HCT116 (cell line): Measurements from ENCODE around the gene TNS3.

Source experiments
- EZH2 ChIP-seq: fragments of 200-600 bp; sonication (generic); IDR thresholded peaks from 2 replicates; pipeline ENCODE4 v1.6.1; 2017; ENCODE audit warnings: antibody characterized with exemption, mixed run types
- EZH2phosphoT487 ChIP-seq: fragments of 200-600 bp; IDR thresholded peaks from 2 replicates; pipeline ENCODE4 v1.6.1; 2018; ENCODE audit warnings: antibody characterized with exemption, borderline replicate concordance
- FOSL1 ChIP-seq: IDR thresholded peaks from 2 replicates; pipeline ENCODE4 v1.6.1; 2012; ENCODE audit warnings: low read depth
- JUND ChIP-seq: IDR thresholded peaks from 2 replicates; pipeline ENCODE4 v1.6.1; 2012
- POLR2A ChIP-seq: IDR thresholded peaks from 2 replicates; pipeline ENCODE4 v1.7.0; 2011; ENCODE audit warnings: borderline replicate concordance; ENCODE audit not compliant: insufficient read depth, insufficient read length; ENCODE audit errors: extremely low read depth
- POLR2AphosphoS5 ChIP-seq: IDR thresholded peaks from 2 replicates; pipeline ENCODE4 v1.6.1; 2011; ENCODE audit warnings: mild to moderate bottlenecking, low read depth, low read length, moderate library complexity
- TCF7L2 ChIP-seq: IDR thresholded peaks from 2 replicates; pipeline ENCODE4 v1.7.0; 2011; ENCODE audit warnings: borderline replicate concordance, inconsistent platforms; ENCODE audit not compliant: insufficient read depth, insufficient read length; ENCODE audit errors: extremely low read depth
- ZFX ChIP-seq: fragments of 450-650 bp; IDR thresholded peaks from 2 replicates; pipeline ENCODE4 v1.6.1; 2017
- TF ChIP-seq, protein P1 (sequence below), 3 experiments: fragments of 200-600 bp in 1 of 3; sonication (generic) in 1 of 3; IDR thresholded peaks in 2 of 3; conservative IDR thresholded peaks in 1 of 3; 2 replicates each; pipeline ENCODE4 v1.5.1; 2012 to 2017; ENCODE audit warnings: low read depth in 2 of 3, low read length in 2 of 3, antibody characterized with exemption in 1 of 3, borderline replicate concordance in 1 of 3, control low read depth in 1 of 3, mild to moderate bottlenecking in 1 of 3, mixed read lengths in 1 of 3, mixed run types in 1 of 3, moderate library complexity in 1 of 3; ENCODE audit not compliant: insufficient read depth in 1 of 3
- TF ChIP-seq, protein P2 (sequence below): IDR thresholded peaks from 2 replicates; pipeline ENCODE4 v1.6.1; 2012
- TF ChIP-seq, protein P3 (sequence below): IDR thresholded peaks from 2 replicates; pipeline ENCODE4 v1.6.1; 2011; ENCODE audit warnings: mild to moderate bottlenecking, low read length, moderate library complexity; ENCODE audit not compliant: insufficient replicate concordance; ENCODE audit errors: extremely low read depth

DNA sequence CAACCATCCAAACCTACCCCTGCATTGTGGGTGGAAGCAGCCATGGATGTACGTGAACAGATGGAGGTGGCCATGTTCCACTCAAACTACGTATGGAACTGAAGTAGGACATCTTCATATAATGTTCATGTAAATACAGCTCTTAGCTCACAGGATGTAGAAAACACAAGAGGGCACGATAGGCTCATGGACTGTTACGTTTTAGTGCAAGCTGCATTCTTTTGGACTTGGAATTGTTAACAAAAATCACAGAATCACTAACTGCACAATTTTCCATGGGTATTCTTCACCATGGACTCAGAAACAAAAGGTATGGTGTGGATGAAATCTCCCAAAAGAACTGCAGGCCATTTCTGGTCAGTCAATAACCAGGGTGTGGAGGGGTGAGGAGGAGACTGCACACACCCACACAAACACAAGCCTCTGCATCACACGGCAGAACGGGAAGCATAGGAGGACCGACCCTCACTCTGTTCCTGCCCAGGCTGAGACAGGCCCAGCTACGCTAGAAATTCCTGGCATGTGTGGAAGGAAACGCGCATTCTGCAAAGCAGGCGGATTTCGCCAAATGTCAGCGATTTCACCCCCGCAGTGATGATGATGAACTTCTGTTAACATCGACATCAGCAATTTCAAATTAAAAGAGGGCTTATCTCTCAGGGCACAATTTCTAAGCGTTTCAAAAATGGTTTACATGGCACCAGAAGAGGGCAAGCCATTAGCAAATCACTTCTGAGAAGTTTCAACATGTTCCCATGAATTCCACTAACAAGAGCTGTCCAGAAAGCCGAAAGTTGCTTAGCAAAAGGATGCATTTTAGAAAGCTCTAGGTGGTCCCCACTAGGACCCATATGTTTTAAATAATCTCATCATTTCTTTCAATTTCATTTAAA is 149.0 kb downstream of the TNS3 start:
- TF ChIP-seq, protein P1, sequence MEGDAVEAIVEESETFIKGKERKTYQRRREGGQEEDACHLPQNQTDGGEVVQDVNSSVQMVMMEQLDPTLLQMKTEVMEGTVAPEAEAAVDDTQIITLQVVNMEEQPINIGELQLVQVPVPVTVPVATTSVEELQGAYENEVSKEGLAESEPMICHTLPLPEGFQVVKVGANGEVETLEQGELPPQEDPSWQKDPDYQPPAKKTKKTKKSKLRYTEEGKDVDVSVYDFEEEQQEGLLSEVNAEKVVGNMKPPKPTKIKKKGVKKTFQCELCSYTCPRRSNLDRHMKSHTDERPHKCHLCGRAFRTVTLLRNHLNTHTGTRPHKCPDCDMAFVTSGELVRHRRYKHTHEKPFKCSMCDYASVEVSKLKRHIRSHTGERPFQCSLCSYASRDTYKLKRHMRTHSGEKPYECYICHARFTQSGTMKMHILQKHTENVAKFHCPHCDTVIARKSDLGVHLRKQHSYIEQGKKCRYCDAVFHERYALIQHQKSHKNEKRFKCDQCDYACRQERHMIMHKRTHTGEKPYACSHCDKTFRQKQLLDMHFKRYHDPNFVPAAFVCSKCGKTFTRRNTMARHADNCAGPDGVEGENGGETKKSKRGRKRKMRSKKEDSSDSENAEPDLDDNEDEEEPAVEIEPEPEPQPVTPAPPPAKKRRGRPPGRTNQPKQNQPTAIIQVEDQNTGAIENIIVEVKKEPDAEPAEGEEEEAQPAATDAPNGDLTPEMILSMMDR (IDR thresholded peaks at IDR 0.05 in 2 of 3, conservative IDR thresholded peaks at IDR 0.05 in 1 of 3; ENCODE audit: borderline replicate concordance in 1 of 3, insufficient read depth in 1 of 3, low read depth in 2 of 3, low read length in 2 of 3) = no peak
- no peak for TF ChIP-seq POLR2A
- no peak for TF ChIP-seq POLR2AphosphoS5
- TF ChIP-seq EZH2 = no peak
- no peak for TF ChIP-seq FOSL1
- TF ChIP-seq, protein P2, sequence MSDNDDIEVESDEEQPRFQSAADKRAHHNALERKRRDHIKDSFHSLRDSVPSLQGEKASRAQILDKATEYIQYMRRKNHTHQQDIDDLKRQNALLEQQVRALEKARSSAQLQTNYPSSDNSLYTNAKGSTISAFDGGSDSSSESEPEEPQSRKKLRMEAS = no peak
- no peak for TF ChIP-seq TCF7L2
- TF ChIP-seq, protein P3, sequence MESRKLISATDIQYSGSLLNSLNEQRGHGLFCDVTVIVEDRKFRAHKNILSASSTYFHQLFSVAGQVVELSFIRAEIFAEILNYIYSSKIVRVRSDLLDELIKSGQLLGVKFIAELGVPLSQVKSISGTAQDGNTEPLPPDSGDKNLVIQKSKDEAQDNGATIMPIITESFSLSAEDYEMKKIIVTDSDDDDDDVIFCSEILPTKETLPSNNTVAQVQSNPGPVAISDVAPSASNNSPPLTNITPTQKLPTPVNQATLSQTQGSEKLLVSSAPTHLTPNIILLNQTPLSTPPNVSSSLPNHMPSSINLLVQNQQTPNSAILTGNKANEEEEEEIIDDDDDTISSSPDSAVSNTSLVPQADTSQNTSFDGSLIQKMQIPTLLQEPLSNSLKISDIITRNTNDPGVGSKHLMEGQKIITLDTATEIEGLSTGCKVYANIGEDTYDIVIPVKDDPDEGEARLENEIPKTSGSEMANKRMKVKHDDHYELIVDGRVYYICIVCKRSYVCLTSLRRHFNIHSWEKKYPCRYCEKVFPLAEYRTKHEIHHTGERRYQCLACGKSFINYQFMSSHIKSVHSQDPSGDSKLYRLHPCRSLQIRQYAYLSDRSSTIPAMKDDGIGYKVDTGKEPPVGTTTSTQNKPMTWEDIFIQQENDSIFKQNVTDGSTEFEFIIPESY = no peak
- no peak for TF ChIP-seq EZH2phosphoT487
- no peak for TF ChIP-seq JUND
- no peak for TF ChIP-seq ZFX
